LNCaP clone FGC (cell line): ENCODE data around the gene MAU2.
A peak's percentile ranks its signal among the peaks of the same experiment; 100 is the strongest.

Experiments used
- DNase-seq: peaks from one replicate; pipeline ENCODE4 v3.0.0-alpha.2; 2011; ENCODE audit warnings: low read depth
- H3K4me3 ChIP-seq: 2 replicates; pipeline ENCODE4 v1.5.1; 2011; ENCODE audit warnings: mild to moderate bottlenecking, low read depth, low read length, control low read depth
- CTCF ChIP-seq: IDR thresholded peaks from 2 replicates; pipeline ENCODE4 v1.5.1; 2012; ENCODE audit warnings: mild to moderate bottlenecking; ENCODE audit not compliant: control insufficient read depth, insufficient read depth; ENCODE audit errors: extremely low read depth

Gene MAU2

DNA sequence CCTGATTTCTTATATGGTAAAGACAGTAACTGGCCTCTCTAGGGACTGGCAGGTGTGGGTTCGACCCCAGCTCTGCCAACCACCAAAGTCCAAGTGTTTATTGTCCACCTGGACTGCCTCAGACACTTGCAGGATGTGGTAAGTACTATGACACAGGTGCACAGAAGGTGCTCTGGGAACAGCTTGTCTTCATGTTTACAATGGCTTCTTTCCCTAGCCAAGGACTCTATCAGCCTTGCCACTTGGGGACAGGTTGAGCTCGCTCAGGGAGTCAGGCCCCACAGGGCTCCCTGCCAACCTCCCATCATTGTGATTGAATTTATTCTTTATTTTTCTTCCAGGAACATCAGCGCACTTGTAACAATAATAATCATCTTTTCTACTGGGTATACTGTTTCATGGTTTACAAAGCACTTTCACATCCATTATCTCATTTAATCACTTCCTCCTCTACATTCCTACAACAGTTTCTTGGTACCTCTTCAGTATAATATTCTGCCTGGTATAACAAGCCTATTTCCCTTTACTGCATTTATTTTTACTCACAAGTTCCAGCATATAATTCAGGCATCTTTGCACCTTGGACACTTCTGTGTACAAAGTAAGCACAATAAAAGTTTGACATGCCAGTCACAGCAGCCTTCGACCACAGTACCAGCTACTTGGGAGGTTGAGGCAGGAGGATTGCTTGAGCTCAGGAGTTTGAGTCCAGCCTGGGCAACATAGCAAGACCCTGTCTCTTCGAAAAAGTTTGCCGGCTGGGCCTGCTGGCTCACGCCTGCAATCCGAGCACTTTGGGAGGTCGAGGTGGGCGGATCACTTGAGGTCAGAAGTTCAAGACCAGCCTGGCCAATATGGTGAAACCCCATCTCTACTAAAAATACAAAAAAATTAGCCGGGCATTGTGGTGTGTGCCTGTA lies 60.6 kb downstream of the MAU2 start:
- peak; percentile 72 for DNase-seq
- H3K4me3 ChIP-seq = no peak overlapping the region
- TF ChIP-seq CTCF = no peak

DNA sequence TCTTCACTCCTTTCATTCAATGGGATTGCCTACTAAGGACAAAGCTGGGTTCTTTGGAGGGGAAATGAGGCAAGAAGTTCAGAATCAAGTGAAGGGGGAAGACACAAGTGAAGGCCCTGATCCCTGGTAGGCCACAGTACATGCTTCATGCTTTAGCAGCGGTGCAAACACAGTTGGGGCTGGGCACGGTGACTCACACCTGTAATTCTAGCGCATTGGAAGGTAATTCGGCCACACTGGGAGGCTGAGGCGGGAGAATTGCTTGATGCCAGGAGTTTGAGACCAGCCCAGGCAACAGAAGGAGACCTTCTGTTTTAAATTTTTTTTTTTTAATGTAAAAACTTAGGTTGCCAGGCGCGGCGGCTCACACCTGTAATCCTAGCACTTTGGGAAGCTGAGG lies 61.5 kb downstream of the MAU2 start:
- H3K4me3 ChIP-seq = no peak overlapping the region
- DNase-seq = no peak
- no peak for TF ChIP-seq CTCF

DNA sequence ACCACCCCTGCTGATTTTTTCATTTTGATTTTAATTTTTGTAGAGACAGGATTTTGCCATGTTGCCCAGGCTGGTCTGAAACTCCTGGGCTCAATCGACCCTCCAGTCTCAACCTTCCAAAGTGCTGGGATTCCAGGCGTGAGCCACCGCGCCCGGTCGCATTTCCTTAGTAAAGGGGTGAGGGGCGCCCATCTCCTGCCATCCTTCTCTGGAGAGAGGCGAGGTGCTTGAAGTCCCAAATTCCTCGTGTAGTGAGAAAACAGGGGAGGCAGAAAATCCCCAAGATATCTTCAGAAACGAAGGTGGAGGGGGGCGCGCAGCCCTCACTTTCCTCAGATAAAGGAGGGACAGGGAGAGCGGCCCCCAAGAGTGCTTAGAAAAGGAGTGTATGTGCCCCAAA lies 63.9 kb downstream of the MAU2 start:
- H3K4me3 ChIP-seq = peak overlapping the region; percentile 58
- no peak for DNase-seq
- no peak for TF ChIP-seq CTCF

DNA sequence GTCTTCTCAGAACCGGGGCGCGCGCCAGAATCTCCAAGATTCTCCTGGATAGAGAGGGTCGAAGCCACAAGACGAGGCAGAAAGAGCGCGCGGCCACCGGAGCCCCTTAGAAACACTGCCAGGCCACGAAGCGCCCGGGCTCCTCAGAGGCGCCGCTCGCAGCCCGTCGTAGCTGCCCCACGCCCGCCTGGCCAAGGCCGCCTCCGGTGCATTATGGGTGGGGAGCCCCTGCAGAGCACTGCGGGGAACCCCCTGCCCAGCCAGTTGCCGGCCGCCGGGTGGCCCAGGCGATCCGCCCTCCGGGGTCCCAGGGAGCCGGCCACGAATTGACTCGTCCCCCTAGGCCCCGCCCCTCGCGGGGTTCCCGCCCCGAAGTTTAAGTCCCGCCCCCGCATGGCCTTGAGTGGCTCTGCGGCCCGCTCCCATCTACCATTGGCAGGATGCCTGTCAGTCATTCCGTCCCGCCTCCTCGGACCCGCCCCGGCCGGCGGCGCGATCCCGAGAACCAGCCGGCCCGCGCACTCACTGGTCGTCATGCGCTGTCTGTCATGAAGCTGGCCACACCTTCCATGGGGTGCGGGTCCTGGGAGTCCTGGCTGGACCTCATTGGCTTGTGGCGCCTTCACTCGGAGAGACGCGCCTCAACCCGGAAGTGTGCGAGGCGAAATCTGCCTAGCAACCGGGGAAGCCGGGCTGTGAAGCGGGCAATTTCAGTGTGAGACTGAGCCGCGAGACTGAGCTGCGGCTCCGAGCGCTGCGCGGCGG lies 64.7 kb downstream of the MAU2 start:
- H3K4me3 ChIP-seq = peak overlapping the region; percentile 94
- DNase-seq = peak; percentile 99
- TF ChIP-seq CTCF = no peak

DNA sequence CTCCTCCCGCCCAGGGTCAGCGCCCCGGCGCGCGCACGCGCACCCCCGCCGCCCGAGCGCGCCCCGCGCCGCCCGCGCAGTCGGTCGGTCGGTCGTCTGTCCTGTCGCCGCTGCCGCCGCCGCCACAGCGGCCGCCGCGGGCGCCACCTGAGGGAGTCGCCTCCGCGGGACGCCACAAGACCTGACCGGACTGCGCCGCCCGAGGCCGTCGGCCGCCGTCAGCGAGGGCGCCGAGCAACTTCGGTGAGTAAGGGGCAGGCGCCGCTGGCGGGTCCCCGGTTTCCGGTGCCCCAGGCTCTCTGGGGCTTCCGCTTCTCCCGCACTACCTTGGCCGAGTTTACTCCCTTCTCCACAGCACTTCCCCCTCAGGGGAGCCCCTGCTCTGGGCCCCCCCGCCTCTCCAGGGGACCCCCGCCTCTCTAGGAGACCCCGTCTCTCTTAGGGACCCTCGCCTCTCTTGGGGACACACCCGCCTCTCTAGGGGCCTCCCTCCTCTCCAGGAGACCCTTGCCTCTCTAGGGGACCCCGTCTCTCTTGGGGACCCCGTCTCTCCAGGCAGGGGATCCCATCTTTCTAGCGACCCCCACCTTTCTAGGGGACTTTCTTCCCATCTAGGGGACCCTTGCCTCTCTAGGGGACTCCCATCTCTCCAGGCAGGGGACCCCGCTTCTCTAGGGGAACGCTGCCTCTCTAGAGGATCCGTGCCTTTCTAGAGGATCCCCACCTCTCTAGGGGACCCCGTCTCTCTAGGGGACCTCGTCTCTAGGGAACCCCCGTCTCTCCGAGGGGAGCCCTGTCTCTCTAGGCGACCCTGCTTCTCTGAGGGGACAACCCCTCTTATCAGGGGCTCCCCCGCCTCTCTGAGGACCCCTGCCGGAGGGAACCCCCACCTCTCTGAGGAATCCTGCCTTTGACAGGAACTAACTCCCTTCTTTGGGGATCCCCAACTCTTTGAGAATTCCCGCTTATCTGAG lies 65.6 kb downstream of the MAU2 start:
- TF ChIP-seq CTCF = peak; percentile 15; the same call in 1 of the 2 replicates
- no peak for DNase-seq
- H3K4me3 ChIP-seq = peak overlapping the region; percentile 94

- no peak for TF ChIP-seq CTCF
- DNase-seq = no peak
- H3K4me3 ChIP-seq = peak overlapping the region; percentile 94
Observed at GRCh38 chr19:19387108-19387507, 66.5 kb downstream of the MAU2 start.
